ENCODE measurements around the gene WDFY4. TPM values are rescaled to one million over a fixed set of nuclear protein-coding genes. Genes with fewer than 3 reads are reported as not detected.

WDFY4 gene
- total and polyA plus RNA-seq, 2 of the 4 experiments (the other 2 are of a cell fraction): not detected

DNA sequence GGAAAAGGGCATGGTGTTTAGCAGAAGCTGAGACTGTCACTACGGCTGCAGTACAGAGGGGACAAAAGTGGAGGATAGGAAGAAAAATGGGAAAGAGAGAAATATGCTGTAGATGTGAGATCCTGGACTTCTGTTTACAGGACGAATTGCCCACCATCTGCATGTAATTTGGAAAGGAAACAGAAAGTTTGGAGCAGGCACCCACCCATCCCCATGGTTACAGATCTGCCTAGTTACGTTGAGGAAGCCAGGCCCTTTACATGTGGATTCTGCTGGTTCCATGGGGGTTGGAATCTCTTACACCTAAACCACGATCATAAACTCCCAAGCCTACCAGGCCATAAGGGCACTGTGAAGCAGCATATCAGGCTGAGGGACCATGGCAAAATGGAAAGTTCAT is 84.3 kb downstream of the WDFY4 start:
- CTCF ChIA-PET: no interaction called here

More for the DNA sequence above, 84.3 kb downstream of the WDFY4 start:
- Histone ChIP-seq H3K4ac (ENCODE audit: low read depth, low read length) (no peak overlapping the region), H2BK5ac (ENCODE audit: low read depth, low read length, poor library complexity, severe bottlenecking) (no peak overlapping the region), H3K27me3 (ENCODE audit: control insufficient read depth, insufficient read depth, low read length) (peaks cover 4% of the 10 kb centered on the region), H3K9ac (ENCODE audit: low read depth, low read length) (no peak overlapping the region), H2AK5ac (ENCODE audit: low read depth, low read length) (no peak overlapping the region), H3K79me1 (ENCODE audit: low read depth in 1 of 2, low read length in 2 of 2) (no peaks in the 10 kb centered on the region), H4K20me1 (ENCODE audit: insufficient read depth, low read length) (no peaks in the 10 kb centered on the region), H2AFZ (replicated peaks; ENCODE audit: low read length, poor library complexity) (no peak overlapping the region), H2BK120ac (ENCODE audit: low read depth, low read length) (no peak overlapping the region), H3K9me1 (ENCODE audit: insufficient read depth, low read length) (no peaks in the 10 kb centered on the region), H2AK9ac (replicated peaks; ENCODE audit: low read depth, low read length, poor library complexity) (no peak overlapping the region), H3K27ac (ENCODE audit: insufficient read depth, low read length) (no peak overlapping the region), H3K36me3 (ENCODE audit: control insufficient read depth, insufficient read depth, low read length) (no peaks in the 10 kb centered on the region), H4K8ac (ENCODE audit: low read depth in 2 of 2, low read length in 2 of 2) (no peak overlapping the region), H4K91ac (ENCODE audit: insufficient read depth, low read depth, low read length) (no peak overlapping the region), H3K14ac (replicated peaks; ENCODE audit: low read depth, low read length) (no peak overlapping the region), H2BK20ac (ENCODE audit: low read depth, low read length) (no peak overlapping the region), H3K23ac (ENCODE audit: low read depth, low read length) (no peak overlapping the region), H3K18ac (ENCODE audit: low read depth, low read length) (no peak overlapping the region), H3K4me2 (ENCODE audit: low read depth, low read length) (no peak overlapping the region), H3K4me1 (ENCODE audit: control insufficient read depth, insufficient read depth, low read length) (no peaks in the 10 kb centered on the region), H2BK15ac (ENCODE audit: low read depth, low read length) (no peak overlapping the region), H4K5ac (ENCODE audit: low read depth, low read length) (no peak overlapping the region), H3K56ac (ENCODE audit: extremely low read depth, insufficient read depth, low read length) (no peak overlapping the region), H3K4me3 (ENCODE audit: insufficient read depth, low read depth, low read length) (no peak overlapping the region), H3K9me3 (ENCODE audit: control insufficient read depth, insufficient read depth, low read length) (no peaks in the 10 kb centered on the region)
- dilution Hi-C loops (cut with HindIII; ENCODE audit: low sequenced_read_pairs, unreplicated experiment): no loop called here
- no peak for DNase-seq
- intact Hi-C loops (cut with micrococcal nuclease): no loop called here
- POLR2A ChIA-PET (ENCODE audit: unreplicated experiment): no interaction called here
- in situ Hi-C loops (cut with MboI; ENCODE audit: low sequenced_read_pairs): no loop called here
- no TSS peak for BruUV-seq (replicated peaks)
- TF ChIP-seq CHD1 (IDR thresholded peaks at IDR 0.05; ENCODE audit: low read depth, low read length): no peak
- no peak for TF ChIP-seq SMC3 (IDR thresholded peaks at IDR 0.05; ENCODE audit: low read depth, low read length)
- TF ChIP-seq, protein P1, sequence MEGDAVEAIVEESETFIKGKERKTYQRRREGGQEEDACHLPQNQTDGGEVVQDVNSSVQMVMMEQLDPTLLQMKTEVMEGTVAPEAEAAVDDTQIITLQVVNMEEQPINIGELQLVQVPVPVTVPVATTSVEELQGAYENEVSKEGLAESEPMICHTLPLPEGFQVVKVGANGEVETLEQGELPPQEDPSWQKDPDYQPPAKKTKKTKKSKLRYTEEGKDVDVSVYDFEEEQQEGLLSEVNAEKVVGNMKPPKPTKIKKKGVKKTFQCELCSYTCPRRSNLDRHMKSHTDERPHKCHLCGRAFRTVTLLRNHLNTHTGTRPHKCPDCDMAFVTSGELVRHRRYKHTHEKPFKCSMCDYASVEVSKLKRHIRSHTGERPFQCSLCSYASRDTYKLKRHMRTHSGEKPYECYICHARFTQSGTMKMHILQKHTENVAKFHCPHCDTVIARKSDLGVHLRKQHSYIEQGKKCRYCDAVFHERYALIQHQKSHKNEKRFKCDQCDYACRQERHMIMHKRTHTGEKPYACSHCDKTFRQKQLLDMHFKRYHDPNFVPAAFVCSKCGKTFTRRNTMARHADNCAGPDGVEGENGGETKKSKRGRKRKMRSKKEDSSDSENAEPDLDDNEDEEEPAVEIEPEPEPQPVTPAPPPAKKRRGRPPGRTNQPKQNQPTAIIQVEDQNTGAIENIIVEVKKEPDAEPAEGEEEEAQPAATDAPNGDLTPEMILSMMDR (conservative IDR thresholded peaks at IDR 0.05; ENCODE audit: low read depth, low read length): no peak
- no peak for TF ChIP-seq CEBPB (IDR thresholded peaks at IDR 0.05; ENCODE audit: low read depth, low read length)
- TF ChIP-seq, protein P2, sequence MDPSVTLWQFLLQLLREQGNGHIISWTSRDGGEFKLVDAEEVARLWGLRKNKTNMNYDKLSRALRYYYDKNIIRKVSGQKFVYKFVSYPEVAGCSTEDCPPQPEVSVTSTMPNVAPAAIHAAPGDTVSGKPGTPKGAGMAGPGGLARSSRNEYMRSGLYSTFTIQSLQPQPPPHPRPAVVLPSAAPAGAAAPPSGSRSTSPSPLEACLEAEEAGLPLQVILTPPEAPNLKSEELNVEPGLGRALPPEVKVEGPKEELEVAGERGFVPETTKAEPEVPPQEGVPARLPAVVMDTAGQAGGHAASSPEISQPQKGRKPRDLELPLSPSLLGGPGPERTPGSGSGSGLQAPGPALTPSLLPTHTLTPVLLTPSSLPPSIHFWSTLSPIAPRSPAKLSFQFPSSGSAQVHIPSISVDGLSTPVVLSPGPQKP (IDR thresholded peaks at IDR 0.05; ENCODE audit: borderline replicate concordance, low read depth, low read length): no peak
- no peak for TF ChIP-seq RCOR1 (IDR thresholded peaks at IDR 0.05; ENCODE audit: insufficient replicate concordance, low read length)
- no peak for TF ChIP-seq BHLHE40 (IDR thresholded peaks at IDR 0.05; ENCODE audit: low read depth, low read length)
- TF ChIP-seq FOS (IDR thresholded peaks at IDR 0.05; ENCODE audit: low read depth, low read length): no peak
- TF ChIP-seq RFX5 (IDR thresholded peaks at IDR 0.05; ENCODE audit: low read depth, low read length): no peak
- TF ChIP-seq, protein P3, sequence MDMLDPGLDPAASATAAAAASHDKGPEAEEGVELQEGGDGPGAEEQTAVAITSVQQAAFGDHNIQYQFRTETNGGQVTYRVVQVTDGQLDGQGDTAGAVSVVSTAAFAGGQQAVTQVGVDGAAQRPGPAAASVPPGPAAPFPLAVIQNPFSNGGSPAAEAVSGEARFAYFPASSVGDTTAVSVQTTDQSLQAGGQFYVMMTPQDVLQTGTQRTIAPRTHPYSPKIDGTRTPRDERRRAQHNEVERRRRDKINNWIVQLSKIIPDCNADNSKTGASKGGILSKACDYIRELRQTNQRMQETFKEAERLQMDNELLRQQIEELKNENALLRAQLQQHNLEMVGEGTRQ (IDR thresholded peaks at IDR 0.05; ENCODE audit: low read depth, low read length): no peak
- no peak for TF ChIP-seq MAZ (IDR thresholded peaks at IDR 0.05; ENCODE audit: borderline replicate concordance, low read depth, low read length)
- no peak for TF ChIP-seq POLR2A (IDR thresholded peaks at IDR 0.05; ENCODE audit: low read depth, low read length)
- no peak for TF ChIP-seq NFE2L2 (IDR thresholded peaks at IDR 0.05; ENCODE audit: low read depth, low read length)
- TF ChIP-seq RAD21 (IDR thresholded peaks at IDR 0.05; ENCODE audit: low read length): no peak
- TF ChIP-seq MXI1 (IDR thresholded peaks at IDR 0.05; ENCODE audit: borderline replicate concordance, low read depth, low read length): no peak
- TF ChIP-seq MAFK (IDR thresholded peaks at IDR 0.05; ENCODE audit: low read depth, low read length): no peak
- no peak for ATAC-seq (ENCODE audit: low read depth)
- WGBS, 2 experiments (ENCODE audit: extremely low coverage in 2 of 2, insufficient read length in 1 of 2): 20% methylated on average over 2 of the region's 4 CpGs; no CpG with 5 or more reads in 1 of the 2 experiments

Data from IMR-90 (cell line).